Spinal cord (tissue), 10 donors: Measurements from ENCODE around the gene NEURL1B. TPM values are rescaled to one million over a fixed set of nuclear protein-coding genes. Genes with fewer than 3 reads are reported as not detected.
A peak's percentile ranks its signal among the peaks of the same experiment; 100 is the strongest.

Experiments
- DNase-seq, 6 donors: peaks; one replicate each; pipeline versions ENCODE4 v3.0.0 to v3.0.0-alpha.2; 2013 to 2015; ENCODE audit warnings: low spot score in 6 of 6, low read depth in 4 of 6
- H3K27ac ChIP-seq: one replicate; pipeline ENCODE4 v1.5.1; 2013; ENCODE audit warnings: low read depth, low read length, control low read depth
- H3K27me3 ChIP-seq: one replicate; pipeline ENCODE4 v1.6.1; 2013; ENCODE audit warnings: low read length; ENCODE audit not compliant: control insufficient read depth, insufficient read depth
- H3K36me3 ChIP-seq: one replicate; pipeline ENCODE4 v1.6.1; 2013; ENCODE audit warnings: low read length; ENCODE audit not compliant: control insufficient read depth, insufficient read depth
- H3K4me1 ChIP-seq: one replicate; pipeline ENCODE4 v1.6.1; 2013; ENCODE audit warnings: low read length; ENCODE audit not compliant: control insufficient read depth, insufficient read depth
- H3K4me3 ChIP-seq: one replicate; pipeline ENCODE4 v1.5.1; 2013; ENCODE audit warnings: low read depth, low read length, control low read depth
- H3K9me3 ChIP-seq: one replicate; pipeline ENCODE4 v1.6.1; 2013; ENCODE audit warnings: low read length; ENCODE audit not compliant: control insufficient read depth, insufficient read depth
- WGBS: methylation state at CpG from one replicate; pipeline ENCODE4 v1.1.5; 2013; ENCODE audit warnings: missing lambda C conversion rate; ENCODE audit not compliant: insufficient coverage; 5-methylcytosine and 5-hydroxymethylcytosine counted together
- polyA plus RNA-seq, 2 donors: library from polyadenylated mRNA; unstranded; fragments of 120-200 nt; gene quantifications; one replicate each; pipeline ENCODE4 v1.2.1, GENCODE V29; 2013; ENCODE audit not compliant: insufficient read length in 2 of 2
- total RNA-seq, 2 donors: library from RNA; depleted of rRNA in 1 of 2; stranded (reverse); fragments of 120-200 nt in 1 of 2; fragments of >200 nt in 1 of 2; gene quantifications; one replicate each; pipeline versions ENCODE4 v1.2.3 to v1.2.4, GENCODE V29; 2013 to 2014
- donor health status: healthy.

The NEURL1B gene
- total and polyA plus RNA-seq, 4 donors, result 8.5 to 17.4 (median 16.5) TPM

DNA sequence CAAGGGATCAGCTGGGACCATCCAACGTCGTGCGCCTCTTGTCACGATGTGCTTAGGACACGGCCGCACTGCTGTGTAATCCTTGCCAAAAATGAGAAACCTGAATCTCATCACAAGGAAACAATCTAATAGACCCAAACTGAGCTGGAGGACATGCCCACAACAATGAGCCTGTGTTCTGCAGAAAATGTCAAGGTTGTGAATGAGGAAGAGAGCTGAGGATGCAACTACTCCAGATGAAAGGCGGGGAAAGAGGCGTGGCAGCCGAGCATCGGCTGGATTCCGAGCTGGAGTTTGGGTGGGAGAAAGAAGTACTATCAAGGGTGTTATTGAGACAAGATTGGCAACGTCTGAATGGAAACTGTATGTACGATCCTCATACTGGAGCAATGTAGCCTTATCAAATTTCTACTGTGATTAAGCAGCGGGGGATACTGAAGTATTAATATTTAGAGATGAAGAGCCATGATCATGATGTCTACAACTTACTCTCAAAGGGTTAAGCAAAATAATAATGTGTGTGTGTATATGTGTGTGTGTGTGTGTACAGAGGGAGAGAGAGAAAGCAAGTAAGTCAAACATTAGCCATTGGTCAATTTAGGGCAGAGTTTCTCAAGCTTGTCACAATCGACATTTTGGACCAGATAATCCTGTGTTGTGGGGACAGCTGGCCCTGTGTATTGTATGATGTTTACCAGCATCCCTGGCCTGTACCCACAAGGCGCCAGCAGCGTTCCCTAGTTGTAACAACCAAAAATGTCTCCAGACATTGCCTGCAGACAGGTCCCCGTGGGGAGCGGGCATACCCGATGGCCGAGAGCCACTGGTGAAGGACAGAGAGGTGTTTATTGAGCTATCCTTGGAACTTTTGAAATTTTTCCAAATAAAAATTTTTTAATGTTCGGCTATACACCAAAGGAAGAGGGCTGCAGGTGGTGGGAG lies 83.5 kb downstream of the NEURL1B start:
- peak in 1 of 6 donors; percentile 69 for DNase-seq
- no peaks in the 10 kb centered on the region for H3K27me3 ChIP-seq
- H3K9me3 ChIP-seq, result no peaks in the 10 kb centered on the region
- no peak overlapping the region for H3K27ac ChIP-seq
- no peak overlapping the region for H3K4me3 ChIP-seq
- peaks cover 21% of the 10 kb centered on the region for H3K4me1 ChIP-seq
- no peaks in the 10 kb centered on the region for H3K36me3 ChIP-seq
- 78% methylated on average over 16 of the region's 22 CpGs for WGBS

DNA sequence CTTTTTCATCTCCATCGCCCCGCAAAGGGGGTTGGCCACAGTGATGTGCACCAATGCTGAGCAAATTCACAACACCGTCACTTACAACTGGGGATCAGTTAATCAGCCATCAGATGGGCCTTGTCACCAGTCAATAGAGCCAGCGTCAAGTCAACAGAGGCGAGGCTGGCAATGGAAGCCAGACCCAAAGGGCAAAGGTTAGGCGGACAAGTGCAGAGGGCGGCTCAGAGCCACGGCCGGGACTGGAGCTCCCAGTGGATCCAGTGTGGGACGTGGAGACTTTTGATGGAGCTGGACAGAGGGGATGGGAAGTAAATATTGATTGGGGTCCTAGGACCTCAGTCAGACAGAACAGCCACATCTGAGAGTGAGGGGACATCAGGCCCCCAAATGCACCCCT lies 84.2 kb downstream of the NEURL1B start:
- H3K27ac ChIP-seq, result no peak overlapping the region
- H3K27me3 ChIP-seq, result no peaks in the 10 kb centered on the region
- WGBS, result 86% methylated on average over 10 of the region's 10 CpGs
- DNase-seq, result no peak
- H3K4me3 ChIP-seq, result no peak overlapping the region
- H3K4me1 ChIP-seq, result peaks cover 21% of the 10 kb centered on the region
- H3K36me3 ChIP-seq, result no peaks in the 10 kb centered on the region
- no peaks in the 10 kb centered on the region for H3K9me3 ChIP-seq

DNA sequence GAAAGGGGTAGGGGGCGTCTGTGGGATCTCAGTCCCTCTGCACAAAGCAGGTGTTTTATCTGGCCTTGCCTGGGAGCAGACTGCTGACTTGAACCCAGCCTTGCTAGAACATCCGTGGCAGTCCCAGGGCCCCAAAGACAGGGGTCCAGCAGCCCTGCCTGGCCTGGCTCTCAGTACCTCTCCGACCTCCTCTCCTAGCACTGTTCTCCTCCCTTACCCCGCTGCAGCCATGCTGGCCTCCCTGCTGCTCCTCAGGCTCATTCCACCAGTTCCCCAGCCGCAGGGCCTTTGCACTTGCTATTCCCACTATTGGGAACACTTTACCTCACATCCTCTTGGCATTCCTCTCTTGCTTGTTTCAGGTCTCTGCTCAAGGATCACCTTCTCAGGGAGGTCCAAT lies 84.7 kb downstream of the NEURL1B start:
- Histone ChIP-seq H3K4me3 (no peak overlapping the region), H3K27ac (no peak overlapping the region), H3K4me1 (peaks cover 21% of the 10 kb centered on the region), H3K36me3 (no peaks in the 10 kb centered on the region), H3K9me3 (no peaks in the 10 kb centered on the region), H3K27me3 (no peaks in the 10 kb centered on the region)
- no peak for DNase-seq
- 97% methylated on average over 5 of the region's 5 CpGs for WGBS

DNA sequence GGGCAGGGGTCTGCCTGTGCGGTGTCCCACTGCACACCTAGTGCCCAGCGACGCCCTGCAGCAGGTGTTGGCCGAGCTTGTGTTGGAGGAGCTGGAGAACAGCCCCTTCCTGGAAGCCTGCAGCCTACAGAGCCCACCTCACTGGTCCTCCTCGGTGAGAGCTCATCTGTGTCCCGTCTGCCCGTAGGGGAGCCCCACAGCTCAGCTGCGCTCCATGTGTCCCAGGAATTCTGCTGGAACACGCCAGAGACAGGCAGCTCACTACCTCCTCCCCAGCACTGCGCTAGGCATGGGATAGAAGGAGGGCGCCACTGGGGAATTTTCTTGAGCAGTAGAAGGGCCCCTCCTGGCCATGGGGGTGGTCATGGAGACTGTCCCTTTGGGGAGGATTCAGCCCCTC lies 85.9 kb downstream of the NEURL1B start:
- Histone ChIP-seq H3K36me3 (no peaks in the 10 kb centered on the region), H3K4me3 (no peak overlapping the region), H3K27ac (no peak overlapping the region), H3K9me3 (no peaks in the 10 kb centered on the region), H3K27me3 (no peaks in the 10 kb centered on the region), H3K4me1 (peaks cover 17% of the 10 kb centered on the region)
- no peak for DNase-seq
- WGBS, result 79% methylated on average over 8 of the region's 11 CpGs

DNA sequence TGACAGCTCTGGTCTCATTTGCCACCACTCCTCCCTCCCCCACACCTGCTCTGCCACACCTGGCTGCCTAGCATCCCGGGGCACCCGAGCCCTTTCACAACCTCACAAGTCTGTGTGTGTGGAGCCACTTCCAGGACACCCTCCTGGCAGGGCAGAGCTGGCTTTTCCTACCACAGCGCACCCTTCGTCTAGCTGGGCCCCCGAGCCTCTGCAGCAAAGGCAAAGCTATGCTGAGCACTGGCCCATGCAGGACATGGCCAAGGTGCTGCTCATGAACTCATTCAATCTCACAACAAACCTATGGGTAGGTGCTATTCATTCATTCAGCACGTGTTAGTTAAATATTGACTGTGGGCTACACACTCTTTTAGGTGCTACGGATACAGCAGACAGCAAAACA lies 86.5 kb downstream of the NEURL1B start:
- WGBS, result 87% methylated on average over 5 of the region's 7 CpGs
- H3K9me3 ChIP-seq, result no peaks in the 10 kb centered on the region

DNA sequence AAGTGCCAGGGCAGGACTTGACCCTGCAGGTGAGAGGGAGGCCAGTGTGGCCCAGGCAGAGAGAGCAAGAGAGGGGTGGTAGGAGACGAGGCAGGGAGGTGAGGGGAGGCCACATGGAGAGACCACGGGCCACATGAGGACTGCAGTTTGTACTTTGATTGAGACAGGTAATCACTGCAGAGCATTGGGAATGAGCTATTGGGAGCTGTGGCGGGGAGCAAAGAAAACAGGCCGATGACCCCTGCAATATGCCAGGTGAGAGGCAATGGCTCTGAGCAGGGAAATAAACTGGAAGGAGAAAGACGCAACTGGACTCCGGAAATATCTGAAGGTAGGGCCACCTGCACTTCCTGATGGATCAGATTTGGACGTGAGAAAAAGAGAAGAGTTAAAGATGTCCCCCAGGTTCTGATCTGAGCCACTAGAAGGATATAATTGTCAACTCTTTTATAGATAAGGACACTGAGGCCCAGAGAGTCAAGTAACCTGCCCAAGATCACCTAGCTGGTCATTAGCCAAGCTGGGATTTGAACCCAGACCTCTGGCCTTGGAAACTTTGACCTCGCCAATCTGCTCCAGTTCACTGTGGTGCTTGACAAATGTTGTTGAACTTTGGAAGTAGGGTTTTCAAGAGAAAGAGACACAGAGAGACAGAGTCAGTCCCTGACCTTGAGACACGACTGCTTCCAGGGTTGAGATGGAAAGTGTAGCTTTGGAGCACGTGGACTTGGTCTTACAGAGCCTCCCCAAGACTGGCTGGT lies 87.6 kb downstream of the NEURL1B start:
- no peak overlapping the region for H3K27ac ChIP-seq
- H3K9me3 ChIP-seq, result no peaks in the 10 kb centered on the region
- DNase-seq, result no peak
- H3K36me3 ChIP-seq, result no peaks in the 10 kb centered on the region
- 90% methylated on average over 10 of the region's 10 CpGs for WGBS
- H3K27me3 ChIP-seq, result no peaks in the 10 kb centered on the region
- H3K4me3 ChIP-seq, result no peak overlapping the region
- H3K4me1 ChIP-seq, result peaks cover 11% of the 10 kb centered on the region

More for the DNA sequence above, 86.5 kb downstream of the NEURL1B start:
- Histone ChIP-seq H3K36me3 (no peaks in the 10 kb centered on the region), H3K27me3 (no peaks in the 10 kb centered on the region), H3K4me1 (peaks cover 11% of the 10 kb centered on the region), H3K27ac (no peak overlapping the region), H3K4me3 (no peak overlapping the region)
- no peak for DNase-seq

DNA sequence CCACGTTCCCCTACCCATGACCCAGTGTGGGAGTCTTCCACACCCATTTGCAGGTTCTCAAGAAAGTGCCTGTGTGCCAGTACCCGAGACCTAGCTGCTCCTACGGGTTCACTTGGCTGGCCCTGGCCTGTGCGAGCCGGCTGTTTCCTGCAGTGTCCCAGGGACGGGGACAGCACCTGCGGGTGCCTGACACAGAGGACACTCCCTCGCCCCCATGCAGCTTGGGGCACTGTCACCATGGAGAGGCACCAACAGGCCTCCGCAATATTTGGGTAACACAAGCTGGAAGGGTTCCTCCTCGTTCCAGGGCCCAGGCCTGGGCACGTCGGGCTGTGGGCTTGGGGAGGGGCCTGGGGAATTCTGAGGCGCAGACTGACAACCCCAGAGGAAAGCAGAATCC lies 88.5 kb downstream of the NEURL1B start:
- no peaks in the 10 kb centered on the region for H3K9me3 ChIP-seq
- DNase-seq, result no peak
- H3K27ac ChIP-seq, result no peak overlapping the region
- peaks cover 8% of the 10 kb centered on the region for H3K4me1 ChIP-seq
- no peaks in the 10 kb centered on the region for H3K27me3 ChIP-seq
- H3K36me3 ChIP-seq, result no peaks in the 10 kb centered on the region
- WGBS, result 91% methylated on average over 12 of the region's 13 CpGs
- H3K4me3 ChIP-seq, result no peak overlapping the region

DNA sequence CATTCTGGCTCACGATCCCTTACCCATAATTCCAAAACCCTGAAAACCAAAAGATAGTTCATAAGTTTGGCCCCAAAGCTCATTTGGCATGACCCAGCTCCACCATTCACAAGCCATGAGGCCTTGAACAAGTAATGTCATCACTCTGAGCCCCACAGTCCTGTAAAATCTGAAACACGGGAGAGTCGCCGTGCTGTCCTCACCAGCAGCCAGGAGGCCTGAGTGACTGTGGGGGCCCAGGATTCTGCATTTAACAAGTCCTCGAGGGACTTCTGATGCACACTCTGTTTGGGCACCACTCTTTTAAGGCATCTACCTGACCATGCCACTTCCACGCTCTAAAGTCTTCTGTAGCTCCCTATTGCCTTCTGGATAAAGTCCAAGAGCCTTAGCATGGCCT lies 89.2 kb downstream of the NEURL1B start:
- no peaks in the 10 kb centered on the region for H3K36me3 ChIP-seq
- H3K9me3 ChIP-seq, result no peaks in the 10 kb centered on the region
- H3K27me3 ChIP-seq, result no peaks in the 10 kb centered on the region
- 100% methylated on average over 4 of the region's 6 CpGs for whole genome bisulfite sequencing
- DNase-seq, result no peak
- H3K27ac ChIP-seq, result no peak overlapping the region
- H3K4me3 ChIP-seq, result no peak overlapping the region
- H3K4me1 ChIP-seq, result peaks cover 8% of the 10 kb centered on the region

DNA sequence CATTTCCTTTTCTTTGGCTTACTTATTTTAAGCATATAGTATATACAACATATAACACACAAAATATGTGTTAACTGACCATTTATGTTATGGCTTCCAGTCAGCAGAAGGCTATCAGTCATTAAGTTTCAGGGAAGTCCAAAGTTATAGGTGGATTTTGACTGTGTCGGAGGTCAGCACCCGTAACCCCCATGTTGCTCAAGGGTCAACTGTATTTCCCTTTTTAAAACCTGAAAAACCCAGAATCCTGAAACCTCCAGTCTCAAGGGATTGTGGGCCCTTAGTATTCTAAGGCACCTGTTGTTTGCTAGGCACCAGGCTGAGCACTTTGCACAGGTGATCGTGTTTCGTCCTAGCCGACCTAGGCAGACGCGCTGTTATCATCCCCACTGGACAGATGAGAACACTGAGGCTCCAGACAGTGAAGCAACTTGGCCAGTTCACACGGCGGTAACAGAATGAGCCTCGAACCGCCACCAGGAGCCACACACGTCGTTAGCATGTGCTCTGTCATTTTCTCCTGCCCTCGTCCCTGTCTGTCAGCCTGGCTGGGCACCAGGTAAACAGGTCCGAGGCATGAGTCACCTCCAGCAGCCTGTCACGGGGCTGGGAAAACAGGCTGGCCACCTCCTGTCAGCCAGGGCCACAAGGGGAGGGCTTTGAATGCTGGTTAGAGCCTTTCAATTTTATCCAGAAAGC lies 90.1 kb downstream of the NEURL1B start:
- 86% methylated on average over 14 of the region's 16 CpGs for WGBS
- DNase-seq, result no peak
- Histone ChIP-seq H3K36me3 (no peaks in the 10 kb centered on the region), H3K27ac (no peak overlapping the region), H3K4me3 (no peak overlapping the region), H3K4me1 (peaks cover 8% of the 10 kb centered on the region), H3K27me3 (no peaks in the 10 kb centered on the region), H3K9me3 (no peaks in the 10 kb centered on the region)
